ENCODE measurements around the gene MAPK14. TPM values are rescaled to one million over a fixed set of nuclear protein-coding genes. Genes with fewer than 3 reads are reported as not detected.
"Not testable (repeated sequence)": the region's sequence is repeated elsewhere in the genome, so short reads cannot be mapped to it uniquely, and the experiment has no call there.

Gene MAPK14
- 67.9 TPM for total RNA-seq

DNA sequence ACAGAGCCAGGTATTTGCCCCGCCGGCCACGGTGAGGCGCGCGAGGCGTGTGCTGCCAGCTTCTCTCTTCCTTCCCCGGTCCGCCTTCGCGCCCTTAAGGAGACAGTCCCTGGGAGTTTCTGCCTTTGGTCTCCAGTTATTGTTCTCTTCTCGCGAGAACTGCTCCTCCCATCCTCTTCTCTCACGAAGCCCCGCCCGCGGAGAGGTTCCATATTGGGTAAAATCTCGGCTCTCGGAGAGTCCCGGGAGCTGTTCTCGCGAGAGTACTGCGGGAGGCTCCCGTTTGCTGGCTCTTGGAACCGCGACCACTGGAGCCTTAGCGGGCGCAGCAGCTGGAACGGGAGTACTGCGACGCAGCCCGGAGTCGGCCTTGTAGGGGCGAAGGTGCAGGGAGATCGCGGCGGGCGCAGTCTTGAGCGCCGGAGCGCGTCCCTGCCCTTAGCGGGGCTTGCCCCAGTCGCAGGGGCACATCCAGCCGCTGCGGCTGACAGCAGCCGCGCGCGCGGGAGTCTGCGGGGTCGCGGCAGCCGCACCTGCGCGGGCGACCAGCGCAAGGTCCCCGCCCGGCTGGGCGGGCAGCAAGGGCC, at the start of gene MAPK14:
MAPK14 (plus strand) TSS at position 308 of the 587 bp plus-strand sequence. CDS start 350 bp downstream, outside the sequence.
- peak; percentile 100 for DNase-seq

GRCh38 chr6:35980126-35980525, 47.5 kb upstream of the MAPK14 start:
- not testable (repeated sequence) for DNase-seq

DNA sequence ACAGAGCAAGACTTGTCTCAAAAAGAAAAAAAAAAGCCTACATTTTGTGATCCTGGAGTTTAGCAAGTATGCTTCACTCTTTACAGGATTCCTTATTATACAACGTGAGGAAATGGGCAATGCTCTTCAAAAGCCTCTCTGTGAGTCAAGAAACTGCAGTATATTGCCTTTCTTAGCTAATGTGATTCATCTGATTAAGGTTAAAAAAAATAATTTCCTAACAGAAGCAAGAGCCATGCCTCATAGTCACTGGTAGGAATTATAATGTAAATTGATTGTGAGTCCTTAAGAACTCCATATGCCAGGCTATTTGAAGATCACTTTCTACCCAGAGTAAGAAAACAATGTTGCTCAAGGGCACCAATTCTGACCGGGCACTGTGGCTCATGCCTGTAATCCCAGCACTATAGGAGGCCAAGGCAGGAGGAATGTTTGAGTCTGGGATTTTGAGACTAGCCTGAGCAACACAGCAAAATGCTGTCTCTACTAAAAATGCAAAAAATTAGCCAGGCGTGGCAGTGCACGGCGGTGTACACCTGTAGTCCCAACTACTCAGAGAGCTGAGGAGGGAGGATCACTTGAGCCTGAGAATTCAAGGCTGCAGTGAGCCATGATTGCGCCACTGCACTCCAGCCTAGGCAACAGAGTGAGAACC, 46.5 kb upstream of the MAPK14 start:
- no peak for DNase-seq

GRCh38 chr6:35984701-35985100, 42.9 kb upstream of the MAPK14 start:
- no peak for DNase-seq

DNA sequence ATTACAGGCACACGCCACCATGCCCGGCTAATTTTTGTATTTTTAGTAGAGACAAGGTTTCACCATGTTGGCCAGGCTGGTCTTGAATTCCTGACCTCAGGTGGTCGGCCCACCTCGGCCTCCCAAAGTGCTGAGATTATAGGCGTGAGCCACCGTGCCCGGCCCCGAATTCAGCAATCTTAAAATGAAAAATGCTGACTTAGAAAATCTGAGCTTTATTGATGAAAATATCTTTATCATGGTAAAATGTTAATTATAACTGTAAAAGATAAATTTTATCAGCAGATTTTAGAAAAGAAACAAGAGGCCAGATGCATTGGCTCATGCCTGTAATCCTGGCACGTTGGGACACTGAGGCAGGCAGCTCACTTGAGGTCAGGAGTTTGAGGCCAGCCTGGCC, 39.6 kb upstream of the MAPK14 start:
- DNase-seq: not testable (repeated sequence)

DNA sequence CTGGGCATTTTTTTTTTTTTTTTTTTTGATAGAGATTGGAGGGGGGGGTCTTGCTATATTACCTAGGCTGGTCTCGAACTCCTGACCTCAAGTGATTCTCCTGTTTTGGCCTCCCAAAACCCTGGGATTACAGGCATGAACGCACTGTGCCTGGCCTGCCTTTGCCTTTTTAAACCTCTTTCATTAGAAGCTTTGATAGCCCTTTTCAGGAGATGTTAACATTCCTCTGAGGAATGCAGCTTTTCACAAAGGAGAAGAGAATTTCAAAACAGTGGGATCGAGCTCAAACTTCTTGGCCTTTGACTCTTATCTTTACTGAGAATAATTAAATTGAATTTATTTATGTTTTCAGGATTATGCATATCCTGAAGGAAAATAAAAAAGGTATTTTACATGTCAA, 34.5 kb upstream of the MAPK14 start:
- DNase-seq: no peak

DNA sequence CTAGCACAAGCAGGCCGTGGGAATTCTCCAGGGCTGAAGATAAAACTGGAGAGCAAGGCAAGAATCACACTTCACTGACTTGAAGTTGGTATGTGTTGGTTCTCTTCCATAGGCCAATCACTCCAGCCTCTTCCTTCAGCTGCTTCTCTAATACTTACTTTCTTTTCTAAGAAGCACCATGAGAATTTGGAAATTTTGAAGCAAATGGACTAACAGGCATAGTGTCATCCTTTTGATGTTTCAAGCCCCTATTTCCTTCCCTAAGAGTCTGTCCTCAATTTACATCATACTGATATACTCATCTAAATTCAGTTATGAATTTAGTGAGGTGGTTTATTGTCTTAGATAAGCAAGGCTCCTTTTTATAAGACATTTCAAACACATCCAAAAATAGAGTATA, 27.2 kb upstream of the MAPK14 start:
- no peak for DNase-seq

DNA sequence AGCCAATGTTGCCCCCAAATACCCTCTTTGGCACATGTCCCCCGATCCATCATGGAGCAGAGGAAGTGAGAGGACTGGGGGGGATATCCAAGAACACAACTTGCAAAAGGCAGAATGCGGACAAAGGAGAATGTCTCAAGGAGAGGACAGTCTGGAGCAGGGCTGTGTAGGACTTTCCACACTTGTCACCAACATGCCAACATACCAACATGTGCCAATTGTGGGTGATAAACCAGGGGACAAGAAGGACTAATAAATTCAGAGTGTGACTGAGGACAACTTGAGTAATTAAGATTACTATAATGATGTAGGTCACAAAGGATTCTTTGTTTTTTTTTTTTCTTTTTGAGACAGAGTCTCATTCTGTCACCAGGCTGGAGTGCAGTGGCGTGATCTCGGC, 11.9 kb upstream of the MAPK14 start:
- no peak for DNase-seq

DNA sequence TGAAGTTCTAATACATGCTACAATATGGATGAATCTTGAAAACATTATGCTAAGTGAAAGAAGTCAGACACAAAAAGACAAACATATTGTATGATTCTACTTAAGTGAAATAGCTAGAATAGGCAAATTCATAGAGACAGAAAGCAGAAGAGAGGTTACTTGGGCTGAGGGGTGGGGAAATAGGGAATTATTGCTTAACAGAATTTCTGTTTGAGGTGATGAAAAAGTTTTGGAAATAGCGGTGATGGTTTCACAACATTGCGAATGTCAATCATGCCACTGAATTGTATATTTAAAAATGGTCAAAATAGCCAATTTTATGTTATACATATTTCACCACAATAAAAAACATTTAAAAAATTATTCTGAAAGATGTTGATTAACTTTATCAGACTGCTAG, 9.3 kb upstream of the MAPK14 start:
- no peak for DNase-seq

GRCh38 chr6:36019167-36019566, 8.4 kb upstream of the MAPK14 start:
- no peak for DNase-seq

DNA sequence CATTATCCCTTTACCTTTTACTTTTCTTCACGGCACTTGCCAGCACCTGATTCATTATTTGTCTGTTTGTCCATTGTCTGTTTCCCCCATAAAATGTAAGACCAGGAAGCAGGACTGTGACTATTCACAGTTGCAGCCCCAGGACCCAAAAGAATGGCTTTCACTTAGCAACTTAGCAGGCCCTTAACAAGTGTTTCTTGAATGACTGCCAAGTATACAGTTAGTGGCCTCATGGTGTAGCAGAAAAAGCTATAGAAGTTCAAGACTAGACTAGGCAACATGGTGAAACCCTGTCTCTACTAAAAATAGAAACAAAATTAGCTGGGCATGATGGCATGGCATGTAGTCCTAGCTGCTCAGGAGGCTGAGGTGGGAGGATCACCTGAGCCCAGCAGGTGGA, 7.5 kb upstream of the MAPK14 start:
- no peak for DNase-seq

GRCh38 chr6:36023996-36024795, 3.4 kb upstream of the MAPK14 start, which contains the start of gene SLC26A8:
SLC26A8 (minus strand) TSS chr6:36024641; CDS start chr6:36019707, 4,934 bp downstream.
- no peak for DNase-seq

DNA sequence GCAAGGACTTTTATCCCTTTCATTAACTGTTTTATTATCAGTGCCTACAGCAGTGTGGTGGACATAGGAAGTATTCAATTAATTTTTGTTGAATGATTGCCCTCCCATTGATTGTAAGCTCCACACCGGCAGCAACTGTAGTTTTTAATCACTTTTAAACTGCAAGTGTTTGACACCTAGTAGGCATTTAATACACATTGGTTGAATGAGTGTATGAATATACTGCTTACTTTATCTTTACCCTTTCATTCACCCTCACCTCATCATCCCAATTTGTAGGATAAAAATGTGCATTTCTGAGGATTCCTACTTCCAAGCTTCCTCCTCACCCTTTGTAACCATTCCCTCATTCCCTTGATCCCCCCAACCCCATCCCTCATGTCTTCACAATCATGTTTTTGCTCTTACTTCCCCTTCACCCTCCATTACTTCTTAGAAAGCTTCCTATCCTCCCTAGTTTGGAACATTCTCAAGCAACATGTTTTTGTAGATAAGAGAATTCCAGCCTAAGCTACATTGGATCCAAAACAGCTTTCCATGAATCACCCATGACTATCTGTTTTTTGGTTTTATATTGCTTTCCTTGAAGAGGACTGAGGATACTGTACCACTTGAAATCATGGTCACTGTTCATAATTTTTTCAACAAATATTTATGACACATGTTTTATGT, 2.2 kb upstream of the MAPK14 start:
- DNase-seq: no peak

DNA sequence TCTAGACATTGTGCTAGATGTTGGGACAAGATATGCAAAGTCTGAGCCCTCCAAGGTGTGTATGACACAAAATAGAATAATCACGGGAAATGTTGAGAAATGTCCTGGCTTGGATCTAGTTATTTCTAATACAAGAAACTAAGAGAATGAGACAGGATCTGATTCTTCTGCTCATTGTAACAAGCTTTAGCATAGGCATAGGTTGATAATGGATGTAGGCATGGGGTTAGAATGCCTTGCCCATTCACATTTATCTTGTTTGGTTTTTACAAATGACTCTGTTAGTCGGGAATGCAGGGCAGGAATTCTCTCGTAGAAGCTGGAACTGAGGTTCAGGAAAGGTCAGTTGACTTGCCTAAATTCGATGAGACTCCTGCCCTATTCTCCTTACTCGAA, 1.7 kb upstream of the MAPK14 start:
- no peak for DNase-seq

- DNase-seq: peak; percentile 45
Measured at GRCh38 chr6:36028088-36028876, 674 bp downstream of the MAPK14 start.

GRCh38 chr6:36028877-36029324, 1.3 kb downstream of the MAPK14 start:
- peak; percentile 77 for DNase-seq

GRCh38 chr6:36029464-36029863, 1.9 kb downstream of the MAPK14 start:
- peak; percentile 28 for DNase-seq

DNA sequence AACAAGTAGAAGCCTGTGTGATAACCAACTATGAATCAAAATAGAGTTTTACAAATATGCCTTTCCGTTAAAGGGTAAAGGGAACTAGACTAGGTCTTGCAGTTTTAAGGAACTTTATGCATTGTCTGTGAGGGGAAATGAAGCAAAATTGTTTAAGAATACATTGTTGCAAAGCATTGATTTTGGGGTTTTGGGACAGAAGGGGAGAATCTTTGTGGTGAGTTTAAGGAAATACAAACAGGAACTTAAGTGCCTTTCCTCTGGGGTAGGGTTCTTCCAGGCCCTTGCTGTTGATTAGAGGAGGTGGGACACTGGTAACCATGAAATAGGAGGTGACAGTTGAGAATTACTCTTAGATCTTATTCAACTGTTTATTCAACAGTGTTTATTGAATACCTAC, 4.7 kb downstream of the MAPK14 start:
- DNase-seq: no peak

DNA sequence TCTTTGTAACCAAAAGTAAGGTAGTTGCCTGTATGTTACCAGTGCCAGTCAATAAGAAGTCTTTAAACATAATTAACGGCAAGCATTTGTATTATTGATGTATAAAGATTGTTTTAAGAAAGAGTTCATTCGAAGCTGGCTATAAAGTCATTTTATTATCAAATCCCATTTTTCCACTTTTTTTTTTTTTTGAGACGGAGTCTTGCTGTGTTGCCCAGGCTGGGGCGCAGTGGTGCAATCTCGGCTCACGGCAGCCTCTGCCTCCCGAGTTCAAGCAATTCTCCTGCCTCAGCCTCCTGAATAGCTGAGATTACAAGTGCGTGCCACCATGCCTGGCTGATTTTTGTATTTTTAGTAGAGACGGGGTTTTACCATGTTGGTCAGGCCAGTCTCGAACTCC, 5.5 kb downstream of the MAPK14 start:
- DNase-seq: not testable (repeated sequence)

- no peak for DNase-seq
Measured at GRCh38 chr6:36033935-36034334, 6.3 kb downstream of the MAPK14 start.

DNA sequence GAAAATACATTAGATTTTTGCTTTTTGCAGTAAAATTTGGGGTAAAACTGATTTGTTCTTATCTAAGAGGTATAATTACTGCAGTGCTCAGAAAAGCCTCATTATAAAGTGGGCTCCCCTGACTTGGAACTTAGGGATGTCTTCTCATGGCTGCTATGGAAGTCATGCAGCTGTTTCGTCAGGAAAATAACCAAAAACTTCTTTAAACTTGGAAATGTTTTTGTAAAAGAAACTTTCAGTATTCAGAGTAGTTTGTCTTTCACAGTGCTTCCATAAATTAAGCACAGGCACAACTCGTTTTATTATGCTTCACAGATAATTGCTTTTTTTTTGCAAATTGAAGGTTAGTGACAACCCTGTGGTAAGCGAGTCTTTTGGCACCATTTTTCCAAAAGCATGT, 6.8 kb downstream of the MAPK14 start:
- no peak for DNase-seq

- DNase-seq: no peak
Measured at GRCh38 chr6:36035225-36035624, 7.6 kb downstream of the MAPK14 start.
